ENCODE data around the gene RPTOR.
"Not testable (repeated sequence)": the region's sequence is repeated elsewhere in the genome, so short reads cannot be mapped to it uniquely, and the experiment has no call there.

RPTOR gene

GRCh38 chr17:80696456-80696855, 151.8 kb downstream of the RPTOR start:
- DNase-seq (ENCODE audit: low read depth) = no peak

- no peak for DNase-seq (ENCODE audit: low read depth)
Observed at GRCh38 chr17:80696964-80697363, 152.3 kb downstream of the RPTOR start.

- DNase-seq (ENCODE audit: low read depth) = no peak
Observed at GRCh38 chr17:80698297-80698696, 153.7 kb downstream of the RPTOR start.

- DNase-seq (ENCODE audit: low read depth) = not testable (repeated sequence)
Observed at GRCh38 chr17:80699205-80699604, 154.6 kb downstream of the RPTOR start.

GRCh38 chr17:80701730-80702129, 157.1 kb downstream of the RPTOR start:
- DNase-seq (ENCODE audit: low read depth) = no peak

GRCh38 chr17:80702315-80703141, 157.9 kb downstream of the RPTOR start:
- no peak for DNase-seq (ENCODE audit: low read depth)

GRCh38 chr17:80703142-80703478, 158.5 kb downstream of the RPTOR start:
- no peak for DNase-seq (ENCODE audit: low read depth)

- no peak for DNase-seq (ENCODE audit: low read depth)
Observed at GRCh38 chr17:80704381-80704819, 159.8 kb downstream of the RPTOR start.

- no peak for DNase-seq (ENCODE audit: low read depth)
Observed at GRCh38 chr17:80704894-80705293, 160.3 kb downstream of the RPTOR start.

- DNase-seq (ENCODE audit: low read depth) = no peak
Observed at GRCh38 chr17:80705988-80706387, 161.3 kb downstream of the RPTOR start.

- no peak for DNase-seq (ENCODE audit: low read depth)
Observed at GRCh38 chr17:80706463-80706867, 161.8 kb downstream of the RPTOR start.

GRCh38 chr17:80708480-80708879, 163.8 kb downstream of the RPTOR start:
- DNase-seq (ENCODE audit: low read depth) = no peak

GRCh38 chr17:80709090-80709695, 164.6 kb downstream of the RPTOR start:
- DNase-seq (ENCODE audit: low read depth) = no peak

- DNase-seq (ENCODE audit: low read depth) = no peak
Observed at GRCh38 chr17:80710714-80711302, 166.2 kb downstream of the RPTOR start.

- DNase-seq (ENCODE audit: low read depth) = no peak
Observed at GRCh38 chr17:80712089-80712488, 167.5 kb downstream of the RPTOR start.

- no peak for DNase-seq (ENCODE audit: low read depth)
Observed at GRCh38 chr17:80712606-80713005, 168.0 kb downstream of the RPTOR start.

- no peak for DNase-seq (ENCODE audit: low read depth)
Observed at GRCh38 chr17:80716986-80717719, 172.5 kb downstream of the RPTOR start.

GRCh38 chr17:80717720-80718083, 173.1 kb downstream of the RPTOR start:
- no peak for DNase-seq (ENCODE audit: low read depth)

- DNase-seq (ENCODE audit: low read depth) = no peak
Observed at GRCh38 chr17:80718428-80718827, 173.8 kb downstream of the RPTOR start.

GRCh38 chr17:80719449-80719848, 174.8 kb downstream of the RPTOR start:
- no peak for DNase-seq (ENCODE audit: low read depth)

- DNase-seq (ENCODE audit: low read depth) = peak; percentile 39
Observed at GRCh38 chr17:80720610-80721577, 176.3 kb downstream of the RPTOR start.

Data from stimulated activated CD8-positive, alpha-beta memory T cell treated with anti-CD3 and anti-CD28 coated beads, Interleukin-4, amount 100 ng/mL, for 24 hours (primary cell).